Measurements from ENCODE around the gene AMIGO3. TPM values are rescaled to one million over a fixed set of nuclear protein-coding genes. Genes with fewer than 3 reads are reported as not detected.

AMIGO3 gene
- total RNA-seq, 2 experiments from 2014 or later = 0.23 to 0.28 TPM

DNA sequence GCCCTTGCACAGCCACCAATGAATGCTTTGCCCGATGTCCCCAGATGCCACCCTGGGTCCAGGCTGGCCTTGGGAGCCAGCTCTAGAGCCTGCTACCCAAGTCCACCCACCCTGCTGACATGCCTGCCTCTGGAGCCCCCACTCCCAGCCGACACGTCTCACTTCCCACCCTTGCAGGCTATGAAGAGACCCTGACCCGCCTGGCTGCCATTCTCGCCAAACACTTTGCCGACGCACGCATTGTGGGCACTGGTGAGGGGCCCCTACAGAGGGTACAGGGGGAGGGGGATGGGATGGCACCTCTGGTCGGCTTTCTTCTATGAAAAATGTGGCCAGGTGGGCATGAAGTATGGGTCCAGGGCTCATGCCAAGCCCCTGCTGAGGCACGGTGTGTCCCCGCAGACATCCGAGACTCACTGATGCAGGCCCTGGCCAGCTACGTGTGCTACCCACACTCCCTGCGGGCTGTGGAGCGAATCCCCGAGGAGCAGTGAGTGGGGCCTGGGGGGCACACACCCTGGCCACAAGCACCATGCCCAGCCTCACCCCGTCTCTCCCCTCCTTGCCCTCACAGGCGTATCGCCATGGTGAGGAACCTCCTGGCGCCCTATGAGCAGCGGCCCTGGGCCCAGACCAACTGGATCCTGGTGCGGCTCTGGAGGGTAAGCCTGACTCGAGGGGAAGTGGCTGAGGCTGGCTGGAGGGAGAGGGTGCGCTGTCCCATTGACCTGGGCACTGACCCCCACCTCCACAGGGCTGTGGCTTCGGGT, 6.0 kb downstream of the AMIGO3 start:
- Mint-ChIP-seq H3K27ac (no peak overlapping the region), H3K27me3 (no peaks in the 10 kb centered on the region), H3K4me1 (peaks cover 23% of the 10 kb centered on the region), H3K9me3 (no peaks in the 10 kb centered on the region), H3K36me3 (ENCODE audit: low read depth) (peaks cover 6% of the 10 kb centered on the region), H3K4me3 (no peak overlapping the region)
- ChIA-PET CTCF (interaction anchor here (1.1 kb wide), 1 partner anchor 174 kb away, joined by 4 read pairs; no protein-coding TSS in a partner anchor), POLR2A (interaction anchor here (0.6 to 1.5 kb wide), 3 partner anchors 10 to 443 kb away, joined by 3 to 7 read pairs (median 4); partner anchors contain the start of genes GMPPB and IP6K1)
- DNase-seq = no peak

DNA sequence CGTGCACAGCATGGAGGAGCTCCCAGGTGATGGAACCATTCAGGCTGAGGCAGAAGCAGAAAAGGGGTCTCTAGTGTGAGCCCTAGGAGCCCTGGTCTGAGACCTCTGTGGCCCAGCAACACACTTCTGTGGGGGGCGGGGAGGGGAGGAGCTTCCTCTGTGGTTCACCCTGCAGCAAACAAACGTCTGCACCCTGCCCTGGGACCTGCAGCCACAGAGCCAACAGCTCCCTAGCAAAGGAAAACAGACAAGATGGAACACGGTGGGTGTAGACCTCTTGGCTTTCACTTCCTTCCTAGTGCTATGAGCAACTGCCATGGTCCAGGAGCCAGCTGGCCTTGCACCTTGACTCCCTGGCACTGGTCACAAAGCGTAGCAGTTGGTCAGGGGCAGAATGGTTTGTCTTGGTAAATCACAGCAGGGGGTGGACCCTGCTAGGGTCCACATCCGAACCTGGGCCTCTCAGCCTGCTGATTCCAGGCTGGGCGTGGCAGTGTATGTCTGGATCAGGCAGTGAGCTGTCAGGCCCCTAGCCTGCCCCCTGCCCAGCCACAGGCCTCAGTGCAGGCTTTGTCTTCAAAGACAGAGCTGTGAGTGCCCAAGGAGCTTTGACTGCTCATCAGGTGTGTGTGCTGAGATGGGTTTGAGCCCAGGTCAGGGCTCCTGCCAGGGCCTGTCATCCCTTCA, 6.7 kb downstream of the AMIGO3 start:
- Mint-ChIP-seq H3K27me3 (no peaks in the 10 kb centered on the region), H3K4me3 (no peak overlapping the region), H3K27ac (no peak overlapping the region), H3K36me3 (ENCODE audit: low read depth) (peaks cover 5% of the 10 kb centered on the region), H3K4me1 (peaks cover 22% of the 10 kb centered on the region), H3K9me3 (no peaks in the 10 kb centered on the region)
- ChIA-PET CTCF (interaction anchor here (0.5 to 1.1 kb wide), 3 partner anchors 21 to 173 kb away, joined by 3 to 5 read pairs (median 4); no protein-coding TSS in a partner anchor), POLR2A (interaction anchor here (0.6 to 1.7 kb wide), 6 partner anchors 8 to 442 kb away, joined by 3 to 7 read pairs (median 4); partner anchors contain the start of genes GMPPB and IP6K1)
- no peak for DNase-seq

DNA sequence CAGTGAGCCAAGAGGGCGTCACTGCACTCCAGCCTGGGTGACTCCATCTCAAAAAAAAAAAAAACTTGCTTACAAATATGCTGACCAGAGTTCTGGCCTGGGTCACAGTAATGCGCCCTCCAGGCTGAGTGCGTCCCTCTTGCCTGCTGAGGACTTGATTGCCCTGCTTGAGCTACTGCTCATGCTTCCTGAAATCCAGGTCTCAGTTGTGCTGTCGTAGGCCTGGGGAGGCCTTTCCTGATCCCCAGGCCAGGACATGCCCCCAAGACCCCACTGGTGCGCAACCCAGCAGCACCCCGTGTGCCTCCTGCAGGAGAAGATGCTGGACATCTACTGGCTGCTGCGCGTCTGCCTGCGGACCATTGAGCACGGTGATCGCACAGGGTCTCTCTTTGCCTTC, 7.3 kb downstream of the AMIGO3 start:
- no peaks in the 10 kb centered on the region for H3K27me3 Mint-ChIP-seq
- ChIA-PET CTCF (interaction anchor here (0.5 to 1.1 kb wide), 2 partner anchors 40 to 172 kb away, joined by 4 to 5 read pairs; no protein-coding TSS in a partner anchor), POLR2A (interaction anchor here (1.1 to 1.7 kb wide), 4 partner anchors 9 to 74 kb away, joined by 4 to 6 read pairs (median 4); partner anchors contain the start of genes GMPPB and IP6K1)
- peaks cover 18% of the 10 kb centered on the region for H3K4me1 Mint-ChIP-seq
- H3K36me3 Mint-ChIP-seq (ENCODE audit: low read depth) = peaks cover 3% of the 10 kb centered on the region
- no peaks in the 10 kb centered on the region for H3K9me3 Mint-ChIP-seq
- no peak for DNase-seq
- H3K27ac Mint-ChIP-seq = no peak overlapping the region
- no peak overlapping the region for H3K4me3 Mint-ChIP-seq

DNA sequence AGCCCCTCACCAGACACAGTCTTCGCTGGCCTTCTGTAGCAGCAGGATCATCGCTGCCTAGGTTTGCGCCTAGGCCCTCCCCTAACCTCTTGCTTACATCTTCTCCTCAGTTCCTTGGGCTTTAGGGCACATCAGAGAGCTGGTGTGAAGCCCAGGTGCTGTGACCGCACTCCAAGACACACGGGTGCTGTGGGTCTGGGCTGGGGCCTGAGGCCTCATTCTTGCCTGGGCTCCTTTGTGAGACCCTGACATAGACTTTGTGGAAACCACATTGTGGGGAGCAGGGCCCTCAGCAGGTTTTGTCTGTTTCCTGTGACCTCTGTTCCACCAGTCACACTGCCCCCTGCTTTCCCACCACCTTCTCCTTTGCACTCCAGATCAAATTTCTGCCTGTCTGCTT, 8.0 kb downstream of the AMIGO3 start:
- peaks cover 3% of the 10 kb centered on the region for H3K36me3 Mint-ChIP-seq (ENCODE audit: low read depth)
- no peaks in the 10 kb centered on the region for H3K27me3 Mint-ChIP-seq
- ChIA-PET POLR2A (interaction anchor here (1.5 to 1.7 kb wide), 2 partner anchors 10 to 12 kb away, joined by 4 to 6 read pairs; partner anchors contain the start of gene GMPPB), CTCF (no interaction called here)
- H3K9me3 Mint-ChIP-seq = no peaks in the 10 kb centered on the region
- no peak overlapping the region for H3K4me3 Mint-ChIP-seq
- DNase-seq = no peak
- no peak overlapping the region for H3K27ac Mint-ChIP-seq
- peaks cover 18% of the 10 kb centered on the region for H3K4me1 Mint-ChIP-seq

DNA sequence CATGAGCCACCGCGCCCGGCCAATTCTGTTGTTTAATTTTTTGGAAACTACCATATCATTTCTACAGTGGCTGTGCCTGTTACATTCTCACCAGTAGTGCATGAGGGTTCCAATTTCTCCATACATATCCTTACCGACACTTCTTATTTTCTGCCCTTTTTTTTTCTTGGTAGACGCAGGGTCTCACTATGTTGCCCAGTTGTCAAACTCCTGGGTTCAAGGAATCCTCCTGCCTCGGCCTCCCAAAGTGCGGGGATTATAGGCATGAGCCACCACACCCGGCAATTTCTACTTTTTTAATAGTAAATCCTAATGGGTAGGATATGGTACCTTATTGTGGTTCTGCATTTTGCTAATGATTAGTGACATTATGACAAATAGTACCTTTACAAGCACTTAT, 9.6 kb downstream of the AMIGO3 start:
- peaks cover 18% of the 10 kb centered on the region for H3K4me1 Mint-ChIP-seq

DNA sequence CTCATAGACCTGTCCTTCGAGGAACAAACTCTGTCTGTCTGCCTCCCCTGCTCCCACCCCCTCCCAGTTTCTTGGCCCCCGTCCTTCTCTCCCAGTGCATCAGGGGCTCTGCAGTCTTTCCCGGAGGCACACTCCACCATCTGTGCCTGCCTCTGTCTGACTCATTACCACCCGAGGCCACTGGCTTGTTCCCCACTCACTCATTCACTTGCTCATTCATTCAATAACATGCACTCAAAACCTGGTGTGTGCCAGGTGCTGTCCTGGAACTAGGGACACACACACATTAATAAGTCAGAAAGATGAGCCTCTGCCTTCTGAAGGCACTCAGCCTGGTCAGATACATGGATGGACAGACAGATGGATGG, 12.4 kb downstream of the AMIGO3 start:
- Mint-ChIP-seq H3K27me3 (no peaks in the 10 kb centered on the region), H3K4me3 (no peak overlapping the region), H3K27ac (no peak overlapping the region), H3K36me3 (ENCODE audit: low read depth) (peaks cover 6% of the 10 kb centered on the region), H3K4me1 (peaks cover 8% of the 10 kb centered on the region), H3K9me3 (no peaks in the 10 kb centered on the region)
- ChIA-PET CTCF (no interaction called here), POLR2A (interaction anchor here (1.4 kb wide), 1 partner anchor 10 kb away, joined by 5 read pairs; no protein-coding TSS in a partner anchor)
- DNase-seq = no peak

More for the DNA sequence above, 9.6 kb downstream of the AMIGO3 start:
- Mint-ChIP-seq H3K27me3 (no peaks in the 10 kb centered on the region), H3K36me3 (ENCODE audit: low read depth) (peaks cover 3% of the 10 kb centered on the region), H3K9me3 (no peaks in the 10 kb centered on the region), H3K27ac (no peak overlapping the region), H3K4me3 (no peak overlapping the region)
- POLR2A ChIA-PET = no interaction called here
- no peak for DNase-seq
- CTCF ChIA-PET = no interaction called here

DNA sequence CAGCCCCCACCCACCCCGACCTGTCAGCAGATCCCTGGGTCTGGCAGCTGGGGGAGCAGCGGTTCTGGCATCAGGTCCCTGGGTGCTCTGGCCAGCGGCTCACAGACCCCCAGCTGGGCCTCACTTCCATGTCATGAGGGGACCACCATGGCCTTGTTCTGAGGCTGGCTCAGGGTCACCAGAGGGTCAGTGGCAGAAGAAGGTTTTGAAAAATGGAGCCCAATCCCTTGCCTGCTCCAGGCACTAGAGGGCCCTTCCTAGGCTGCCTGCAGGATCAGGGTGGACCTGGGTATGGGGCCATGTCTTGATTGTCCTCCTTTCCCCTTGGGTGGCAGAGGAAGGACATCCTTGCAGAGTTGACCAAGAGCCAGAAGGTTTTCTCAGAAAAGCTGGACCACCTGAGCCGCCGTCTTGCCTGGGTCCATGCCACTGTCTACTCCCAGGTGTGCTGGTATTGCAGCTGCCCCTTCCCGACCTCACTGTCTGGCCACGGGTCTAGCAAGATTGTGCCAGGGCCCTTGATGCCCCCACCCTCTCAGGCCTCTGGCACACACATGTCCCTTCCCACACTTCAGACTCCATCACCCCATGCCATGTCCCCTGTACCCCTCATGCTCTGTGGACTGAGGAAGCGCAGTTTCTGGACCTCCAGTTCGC, 12.9 kb downstream of the AMIGO3 start:
- Mint-ChIP-seq H3K36me3 (ENCODE audit: low read depth) (peaks cover 6% of the 10 kb centered on the region), H3K4me3 (no peak overlapping the region), H3K4me1 (peaks cover 4% of the 10 kb centered on the region), H3K27me3 (no peaks in the 10 kb centered on the region), H3K9me3 (no peaks in the 10 kb centered on the region), H3K27ac (no peak overlapping the region)
- DNase-seq = no peak
- POLR2A ChIA-PET = interaction anchor here (0.9 kb wide), 1 partner anchor 17 kb away, joined by 3 read pairs; the partner anchor contains the start of gene GMPPB
- CTCF ChIA-PET = no interaction called here

DNA sequence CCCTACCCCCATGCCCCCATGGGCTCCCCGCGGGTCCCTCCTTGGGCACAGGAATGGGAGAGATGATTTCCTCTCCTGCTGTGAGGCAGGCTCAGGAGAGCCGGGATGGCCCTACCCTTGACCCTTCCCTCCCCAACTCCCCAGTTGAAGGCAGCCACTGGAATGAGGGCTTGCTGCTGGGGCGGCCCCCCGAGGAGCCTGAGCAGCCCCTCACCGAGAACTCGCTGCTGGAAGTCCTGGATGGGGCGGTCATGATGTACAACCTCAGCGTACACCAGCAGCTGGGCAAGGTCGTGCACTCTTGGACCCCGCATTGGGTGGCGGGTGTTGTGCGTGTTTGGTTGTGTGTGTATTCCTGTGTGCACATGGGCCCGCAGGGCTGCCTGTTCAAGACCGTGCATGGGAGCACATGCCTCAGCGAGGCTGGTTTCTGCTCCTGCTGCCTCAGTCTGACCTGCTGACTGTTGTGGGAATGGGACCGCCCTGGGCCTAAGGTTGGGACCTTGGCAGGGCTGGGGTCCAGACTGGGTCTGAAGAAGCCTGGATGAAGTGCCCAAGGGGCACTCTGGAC, 14.0 kb downstream of the AMIGO3 start:
- no peaks in the 10 kb centered on the region for H3K27me3 Mint-ChIP-seq
- no peak overlapping the region for H3K27ac Mint-ChIP-seq
- ChIA-PET CTCF (no interaction called here), POLR2A (interaction anchor here (0.9 kb wide), 1 partner anchor 18 kb away, joined by 3 read pairs; the partner anchor contains the start of gene GMPPB)
- H3K4me1 Mint-ChIP-seq = no peaks in the 10 kb centered on the region
- DNase-seq = no peak
- H3K36me3 Mint-ChIP-seq (ENCODE audit: low read depth) = peaks cover 6% of the 10 kb centered on the region
- no peak overlapping the region for H3K4me3 Mint-ChIP-seq
- no peaks in the 10 kb centered on the region for H3K9me3 Mint-ChIP-seq

DNA sequence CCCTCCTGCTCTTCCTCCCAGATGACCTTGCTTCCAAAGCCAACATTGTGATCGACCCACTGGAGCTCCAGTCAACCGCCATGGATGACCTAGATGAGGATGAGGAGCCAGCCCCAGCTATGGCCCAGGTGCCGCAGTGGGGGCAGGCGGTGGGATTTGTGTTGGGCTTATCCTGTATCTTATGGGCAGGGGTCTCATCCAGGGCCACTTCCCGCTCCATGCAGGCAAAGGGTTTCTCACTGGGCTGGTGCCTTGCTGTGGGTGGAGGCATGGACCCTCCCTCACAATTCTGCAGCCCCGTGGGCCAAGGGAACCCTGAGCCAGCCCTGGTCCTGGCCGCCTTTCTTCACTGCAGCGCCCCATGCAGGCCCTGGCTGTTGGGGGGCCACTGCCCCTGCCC, 14.9 kb downstream of the AMIGO3 start:
- no peak for DNase-seq
- peaks cover 7% of the 10 kb centered on the region for H3K36me3 Mint-ChIP-seq (ENCODE audit: low read depth)
- no peaks in the 10 kb centered on the region for H3K4me1 Mint-ChIP-seq
- ChIA-PET CTCF (interaction anchor here (1.8 kb wide), 1 partner anchor 134 kb away, joined by 8 read pairs; no protein-coding TSS in a partner anchor), POLR2A (no interaction called here)
- H3K27me3 Mint-ChIP-seq = no peaks in the 10 kb centered on the region
- H3K4me3 Mint-ChIP-seq = no peak overlapping the region
- no peaks in the 10 kb centered on the region for H3K9me3 Mint-ChIP-seq
- H3K27ac Mint-ChIP-seq = no peak overlapping the region

DNA sequence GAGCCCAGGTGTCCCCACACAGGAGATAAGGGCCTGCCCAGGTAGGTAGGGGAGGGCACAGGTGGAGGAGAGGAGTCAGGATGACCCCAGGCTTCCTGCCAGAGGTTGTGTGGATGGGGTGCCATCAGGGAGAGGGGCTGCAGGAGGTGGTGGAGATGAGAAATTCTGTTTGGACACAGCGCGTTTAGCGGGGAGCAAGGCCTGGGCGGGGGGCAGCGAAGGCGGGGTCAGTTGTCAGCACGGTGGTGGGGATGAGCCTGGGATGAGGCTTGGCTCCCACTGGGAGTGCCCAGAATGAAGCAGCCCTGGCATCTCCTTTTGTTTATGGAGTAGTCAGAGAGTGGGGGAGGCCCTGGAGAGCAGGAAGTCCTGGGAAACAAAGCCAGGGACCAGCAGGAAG, 15.5 kb downstream of the AMIGO3 start:
- Mint-ChIP-seq H3K27ac (no peak overlapping the region), H3K9me3 (no peaks in the 10 kb centered on the region), H3K4me3 (no peak overlapping the region), H3K27me3 (no peaks in the 10 kb centered on the region), H3K4me1 (no peaks in the 10 kb centered on the region), H3K36me3 (ENCODE audit: low read depth) (peaks cover 7% of the 10 kb centered on the region)
- POLR2A ChIA-PET = no interaction called here
- CTCF ChIA-PET = interaction anchor here (0.5 to 1.8 kb wide), 2 partner anchors 11 to 135 kb away, joined by 3 to 8 read pairs; no protein-coding TSS in a partner anchor
- DNase-seq = no peak

DNA sequence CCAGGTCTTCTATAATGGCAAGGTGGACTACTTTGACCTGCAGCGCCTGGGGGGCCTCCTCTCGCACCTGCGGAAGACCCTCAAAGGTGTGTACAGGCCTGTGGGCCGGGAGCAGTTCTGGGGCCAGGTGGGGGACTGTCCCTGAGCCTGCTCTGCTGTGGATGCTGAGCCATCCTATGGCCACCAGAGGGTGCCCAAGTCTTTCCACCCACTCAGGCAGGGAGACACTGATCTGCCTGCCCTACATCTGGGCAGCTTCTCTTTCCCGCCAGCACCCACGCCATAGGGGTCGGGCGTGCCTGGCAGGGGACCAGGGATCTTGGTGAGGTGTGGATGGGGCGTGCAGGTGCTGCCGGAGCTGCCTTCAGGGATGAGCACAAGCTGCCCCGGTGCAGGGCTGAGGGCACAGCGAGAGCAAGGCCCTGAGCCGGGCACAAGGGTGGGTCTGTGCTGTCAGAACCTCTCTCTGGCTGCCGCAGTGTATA, 16.0 kb downstream of the AMIGO3 start:
- CTCF ChIA-PET = interaction anchor here (0.5 to 3.3 kb wide), 3 partner anchors 11 to 164 kb away, joined by 3 to 21 read pairs (median 8); no protein-coding TSS in a partner anchor
- H3K9me3 Mint-ChIP-seq = no peaks in the 10 kb centered on the region
- H3K27ac Mint-ChIP-seq = no peak overlapping the region
- POLR2A ChIA-PET = interaction anchor here (1.3 kb wide), 1 partner anchor 20 kb away, joined by 5 read pairs; the partner anchor contains the start of gene GMPPB
- no peaks in the 10 kb centered on the region for H3K27me3 Mint-ChIP-seq
- no peaks in the 10 kb centered on the region for H3K4me1 Mint-ChIP-seq
- DNase-seq = peak; percentile 73
- peaks cover 7% of the 10 kb centered on the region for H3K36me3 Mint-ChIP-seq (ENCODE audit: low read depth)
- no peak overlapping the region for H3K4me3 Mint-ChIP-seq

DNA sequence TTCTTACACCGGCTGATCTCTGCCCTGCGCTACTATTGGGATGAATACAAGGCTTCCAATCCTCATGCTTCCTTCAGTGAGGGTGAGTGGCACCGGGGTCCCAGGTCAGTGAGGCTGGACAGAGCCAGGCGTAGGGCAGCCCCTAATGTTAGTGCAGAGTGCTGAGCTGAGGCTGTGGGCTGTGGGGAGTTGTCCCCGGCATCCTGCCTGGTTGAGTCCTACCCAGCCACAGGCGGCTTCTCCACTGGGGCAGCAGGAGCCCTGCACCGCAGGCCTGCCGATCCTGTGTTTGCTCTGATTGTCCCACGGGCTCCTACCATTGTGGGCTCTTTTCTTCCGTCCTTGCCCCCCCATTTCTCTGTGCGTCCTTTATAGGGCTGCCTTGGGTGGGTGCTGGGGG, 16.8 kb downstream of the AMIGO3 start:
- ChIA-PET POLR2A (interaction anchor here (1.3 kb wide), 1 partner anchor 21 kb away, joined by 5 read pairs; the partner anchor contains the start of gene GMPPB), CTCF (interaction anchor here (0.7 to 3.3 kb wide), 2 partner anchors 10 to 163 kb away, joined by 4 to 21 read pairs; no protein-coding TSS in a partner anchor)
- no peak overlapping the region for H3K27ac Mint-ChIP-seq
- no peaks in the 10 kb centered on the region for H3K27me3 Mint-ChIP-seq
- H3K36me3 Mint-ChIP-seq (ENCODE audit: low read depth) = peaks cover 7% of the 10 kb centered on the region
- DNase-seq = no peak
- no peaks in the 10 kb centered on the region for H3K4me1 Mint-ChIP-seq
- H3K4me3 Mint-ChIP-seq = no peak overlapping the region
- H3K9me3 Mint-ChIP-seq = no peaks in the 10 kb centered on the region

Data from activated CD4-positive, alpha-beta memory T cell treated with anti-CD3 and anti-CD28 coated beads, Interleukin-2, amount 10 ng/mL, durations not matched to agents 7 days and 5 days (primary cell).